ENCODE measurements around the gene DDX28. TPM values are rescaled to one million over a fixed set of nuclear protein-coding genes. Genes with fewer than 3 reads are reported as not detected.
"Not testable (repeated sequence)": the region's sequence is repeated elsewhere in the genome, so short reads cannot be mapped to it uniquely, and the experiment has no call there.

Gene DDX28
- polyA plus RNA-seq, 4 donors: 9.9 to 12.1 (median 10.9) TPM

GRCh38 chr16:68040506-68041288 is 17.7 kb upstream of the DDX28 start:
- DNase-seq (ENCODE audit: low read depth in 4 of 4, low spot score in 3 of 4): peak in 2 of 4 donors; percentile 40 to 55

GRCh38 chr16:68037841-68038597 is 15.0 kb upstream of the DDX28 start:
- DNase-seq (ENCODE audit: low read depth in 4 of 4, low spot score in 3 of 4): no peak

- no peak for DNase-seq (ENCODE audit: low read depth in 4 of 4, low spot score in 3 of 4)
Observed at GRCh38 chr16:68035227-68035626, 12.2 kb upstream of the DDX28 start.

- DNase-seq (ENCODE audit: low read depth in 4 of 4, low spot score in 3 of 4): no peak
Observed at GRCh38 chr16:68033101-68033500, 10.1 kb upstream of the DDX28 start.

GRCh38 chr16:68031951-68032350 is 8.9 kb upstream of the DDX28 start:
- no peak for DNase-seq (ENCODE audit: low read depth in 4 of 4, low spot score in 3 of 4)

- not testable (repeated sequence) for DNase-seq (ENCODE audit: low read depth in 4 of 4, low spot score in 3 of 4)
Observed at GRCh38 chr16:68030108-68030507, 7.1 kb upstream of the DDX28 start.

GRCh38 chr16:68028996-68029395 is 6.0 kb upstream of the DDX28 start:
- no peak for DNase-seq (ENCODE audit: low read depth in 4 of 4, low spot score in 3 of 4)

- no peak for DNase-seq (ENCODE audit: low read depth in 4 of 4, low spot score in 3 of 4)
Observed at GRCh38 chr16:68022278-68022727, 729 bp downstream of the DDX28 start.

GRCh38 chr16:68021490-68021889 is 1.5 kb downstream of the DDX28 start:
- no peak for DNase-seq (ENCODE audit: low read depth in 4 of 4, low spot score in 3 of 4)

GRCh38 chr16:68019167-68019680 is 3.8 kb downstream of the DDX28 start:
- no peak for DNase-seq (ENCODE audit: low read depth in 4 of 4, low spot score in 3 of 4)

- DNase-seq (ENCODE audit: low read depth in 4 of 4, low spot score in 3 of 4): no peak
Observed at GRCh38 chr16:68015681-68016080, 7.4 kb downstream of the DDX28 start, which contains the start of gene DPEP2NB. Gene DPEP2NB (minus strand): TSS chr16:68015911. CDS start chr16:68015770, 141 bp downstream.

GRCh38 chr16:68013440-68013839 is 9.6 kb downstream of the DDX28 start:
- no peak for DNase-seq (ENCODE audit: low read depth in 4 of 4, low spot score in 3 of 4)

GRCh38 chr16:68009872-68010271 is 13.2 kb downstream of the DDX28 start:
- not testable (repeated sequence) for DNase-seq (ENCODE audit: low read depth in 4 of 4, low spot score in 3 of 4)

- DNase-seq (ENCODE audit: low read depth in 4 of 4, low spot score in 3 of 4): no peak
Observed at GRCh38 chr16:68009157-68009735, 13.8 kb downstream of the DDX28 start.

- no peak for DNase-seq (ENCODE audit: low read depth in 4 of 4, low spot score in 3 of 4)
Observed at GRCh38 chr16:68005786-68006286, 17.2 kb downstream of the DDX28 start.

- no peak for DNase-seq (ENCODE audit: low read depth in 4 of 4, low spot score in 3 of 4)
Observed at GRCh38 chr16:68005211-68005610, 17.8 kb downstream of the DDX28 start.

GRCh38 chr16:68003031-68003430 is 20.0 kb downstream of the DDX28 start:
- DNase-seq (ENCODE audit: low read depth in 4 of 4, low spot score in 3 of 4): no peak

GRCh38 chr16:68000450-68000849 is 22.6 kb downstream of the DDX28 start:
- DNase-seq (ENCODE audit: low read depth in 4 of 4, low spot score in 3 of 4): no peak

GRCh38 chr16:67999985-68000384 is 23.0 kb downstream of the DDX28 start:
- no peak for DNase-seq (ENCODE audit: low read depth in 4 of 4, low spot score in 3 of 4)

GRCh38 chr16:67998779-67999688 is 24.0 kb downstream of the DDX28 start, which contains the start of gene DPEP2:
Gene DPEP2 (minus strand): TSS chr16:67999484. CDS start chr16:67993212, 6,272 bp downstream.
- not testable (repeated sequence) for DNase-seq (ENCODE audit: low read depth in 4 of 4, low spot score in 3 of 4)

All from right renal pelvis (tissue), 4 donors.